ENCODE measurements around the gene C13orf46.

The C13orf46 gene

GRCh38 chr13:114012141-114012540 lies 38.3 kb upstream of the C13orf46 start:
- Mint-ChIP-seq H3K4me1 (no peaks in the 10 kb centered on the region), H3K36me3 (ENCODE audit: low read depth) (peaks cover 20% of the 10 kb centered on the region), H3K27me3 (ENCODE audit: low read depth) (no peaks in the 10 kb centered on the region), H3K9me3 (no peaks in the 10 kb centered on the region), H3K27ac (no peak overlapping the region), H3K4me3 (no peak overlapping the region)
- TF ChIP-seq, protein P1, sequence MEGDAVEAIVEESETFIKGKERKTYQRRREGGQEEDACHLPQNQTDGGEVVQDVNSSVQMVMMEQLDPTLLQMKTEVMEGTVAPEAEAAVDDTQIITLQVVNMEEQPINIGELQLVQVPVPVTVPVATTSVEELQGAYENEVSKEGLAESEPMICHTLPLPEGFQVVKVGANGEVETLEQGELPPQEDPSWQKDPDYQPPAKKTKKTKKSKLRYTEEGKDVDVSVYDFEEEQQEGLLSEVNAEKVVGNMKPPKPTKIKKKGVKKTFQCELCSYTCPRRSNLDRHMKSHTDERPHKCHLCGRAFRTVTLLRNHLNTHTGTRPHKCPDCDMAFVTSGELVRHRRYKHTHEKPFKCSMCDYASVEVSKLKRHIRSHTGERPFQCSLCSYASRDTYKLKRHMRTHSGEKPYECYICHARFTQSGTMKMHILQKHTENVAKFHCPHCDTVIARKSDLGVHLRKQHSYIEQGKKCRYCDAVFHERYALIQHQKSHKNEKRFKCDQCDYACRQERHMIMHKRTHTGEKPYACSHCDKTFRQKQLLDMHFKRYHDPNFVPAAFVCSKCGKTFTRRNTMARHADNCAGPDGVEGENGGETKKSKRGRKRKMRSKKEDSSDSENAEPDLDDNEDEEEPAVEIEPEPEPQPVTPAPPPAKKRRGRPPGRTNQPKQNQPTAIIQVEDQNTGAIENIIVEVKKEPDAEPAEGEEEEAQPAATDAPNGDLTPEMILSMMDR (IDR thresholded peaks at IDR 0.05; ENCODE audit: unreplicated experiment in 3 of 3) = no peak

- Mint-ChIP-seq H3K36me3 (ENCODE audit: low read depth) (peaks cover 20% of the 10 kb centered on the region), H3K27ac (no peak overlapping the region), H3K4me3 (no peak overlapping the region), H3K27me3 (ENCODE audit: low read depth) (no peaks in the 10 kb centered on the region), H3K4me1 (no peaks in the 10 kb centered on the region), H3K9me3 (no peaks in the 10 kb centered on the region)
- TF ChIP-seq, protein P1 (IDR thresholded peaks at IDR 0.05; ENCODE audit: unreplicated experiment in 3 of 3) = no peak
Observed at GRCh38 chr13:114011226-114011625, 37.4 kb upstream of the C13orf46 start.

DNA sequence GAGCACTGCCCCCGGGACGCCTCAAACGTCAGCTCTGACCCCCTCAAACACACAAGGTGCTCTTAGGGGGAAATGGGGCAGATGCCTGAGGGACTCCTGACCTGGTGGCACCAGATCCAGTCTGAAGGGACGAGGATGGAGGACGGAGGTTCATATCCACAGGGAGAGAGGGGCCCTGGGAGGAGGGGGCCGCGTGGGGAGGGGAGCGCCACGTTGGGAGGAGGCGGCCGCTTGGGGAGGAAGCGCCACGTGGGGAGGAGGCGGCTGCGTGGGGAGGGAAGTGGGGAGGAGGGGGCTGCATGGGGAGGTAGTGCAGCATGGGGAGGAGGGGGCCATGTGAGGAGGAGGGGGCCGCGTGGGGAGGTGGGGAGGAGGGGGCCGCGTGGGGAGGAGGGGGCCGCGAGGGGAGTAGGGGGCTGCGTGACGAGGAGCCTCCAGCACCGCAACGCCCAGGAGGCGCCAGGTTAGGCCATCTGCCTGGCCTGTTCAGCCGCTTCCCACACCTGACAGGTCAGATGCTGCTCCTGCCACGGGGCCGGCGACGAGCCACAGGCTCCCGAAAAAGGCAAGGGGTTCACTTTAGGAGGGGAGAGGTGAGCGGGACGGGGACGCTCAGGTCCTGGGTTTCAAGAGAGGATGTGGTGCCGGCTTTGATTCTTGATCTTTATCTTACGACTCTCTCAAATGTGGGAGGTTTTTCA lies 36.7 kb upstream of the C13orf46 start:
- Mint-ChIP-seq H3K27ac (no peak overlapping the region), H3K4me1 (no peaks in the 10 kb centered on the region), H3K4me3 (no peak overlapping the region), H3K9me3 (no peaks in the 10 kb centered on the region), H3K27me3 (ENCODE audit: low read depth) (no peaks in the 10 kb centered on the region), H3K36me3 (ENCODE audit: low read depth) (peaks cover 19% of the 10 kb centered on the region)
- TF ChIP-seq, protein P1 (IDR thresholded peaks at IDR 0.05; ENCODE audit: unreplicated experiment in 3 of 3) = no peak

GRCh38 chr13:114009590-114010400 lies 35.9 kb upstream of the C13orf46 start:
- H3K27me3 Mint-ChIP-seq (ENCODE audit: low read depth) = no peaks in the 10 kb centered on the region
- H3K9me3 Mint-ChIP-seq = no peaks in the 10 kb centered on the region
- TF ChIP-seq, protein P1 (IDR thresholded peaks at IDR 0.05; ENCODE audit: unreplicated experiment in 3 of 3) = no peak
- H3K27ac Mint-ChIP-seq = no peak overlapping the region
- H3K36me3 Mint-ChIP-seq (ENCODE audit: low read depth) = peaks cover 16% of the 10 kb centered on the region
- no peak overlapping the region for H3K4me3 Mint-ChIP-seq
- H3K4me1 Mint-ChIP-seq = no peaks in the 10 kb centered on the region

- Mint-ChIP-seq H3K4me3 (no peak overlapping the region), H3K27ac (peak overlapping the region in 1 of 3 experiments; percentile 40), H3K36me3 (ENCODE audit: low read depth) (peaks cover 16% of the 10 kb centered on the region), H3K4me1 (no peaks in the 10 kb centered on the region), H3K9me3 (no peaks in the 10 kb centered on the region), H3K27me3 (ENCODE audit: low read depth) (no peaks in the 10 kb centered on the region)
- TF ChIP-seq, protein P1 (IDR thresholded peaks at IDR 0.05; ENCODE audit: unreplicated experiment in 3 of 3) = no peak
Observed at GRCh38 chr13:114008964-114009589, 35.2 kb upstream of the C13orf46 start.
